Stimulated activated CD4-positive, alpha-beta T cell treated with anti-CD3 and anti-CD28 coated beads, Interleukin-2, amount 100 ng/mL, for 24 hours (primary cell): ENCODE data around the gene FRMD5.
"Not testable (repeated sequence)": the region's sequence is repeated elsewhere in the genome, so short reads cannot be mapped to it uniquely, and the experiment has no call there.

Experiments
- DNase-seq, 2 donors: peaks; one replicate each; pipeline ENCODE4 v3.0.0-alpha.2; 2020

The FRMD5 gene

GRCh38 chr15:43826508-43827341 lies 368.3 kb downstream of the FRMD5 start, which contains the start of gene WDR76:
Gene WDR76 (plus strand): TSS chr15:43827002. CDS start chr15:43827033, 31 bp downstream.
- peak; percentile 77 to 88 for DNase-seq

- DNase-seq, result no peak
These were observed 369.0 kb downstream of the FRMD5 start for GRCh38 chr15:43826029-43826507.

GRCh38 chr15:43825305-43825704 lies 369.8 kb downstream of the FRMD5 start:
- not testable (repeated sequence) for DNase-seq

GRCh38 chr15:43824302-43825246 lies 370.5 kb downstream of the FRMD5 start, which contains the start of gene MFAP1:
Gene MFAP1 (minus strand): TSS chr15:43824690. CDS start chr15:43824569, 121 bp downstream.
- DNase-seq, result peak; percentile 90 to 91

GRCh38 chr15:43821505-43821904 lies 373.6 kb downstream of the FRMD5 start:
- DNase-seq, result no peak
